H1 (cell line): ENCODE results near the gene CITED4. TPM values are rescaled to one million over a fixed set of nuclear protein-coding genes. Genes with fewer than 3 reads are reported as not detected.

ENCODE experiments used
- CTCF ChIA-PET: fragments of 300-600 bp; sonication (Branson Sonifier 250); formaldehyde crosslinking; loops from one replicate; lab custom pipeline; 2021; ENCODE audit not compliant: partially characterized antibody; lab: Charles Lee
- POLR2A ChIA-PET: fragments of 300-600 bp; sonication (Branson Sonifier 250); formaldehyde crosslinking; loops from one replicate; lab custom pipeline; 2021; ENCODE audit warnings: inconsistent platforms; ENCODE audit not compliant: partially characterized antibody; lab: Charles Lee
- DNase-seq, 2 experiments: peaks; one replicate each; pipeline versions ENCODE4 v3.0.0 to v3.0.0-alpha.2; 2010 to 2022; ENCODE audit warnings: low spot score in 2 of 2, low read depth in 1 of 2, mixed read lengths in 1 of 2
- FAIRE-seq: peaks from 2 replicates; lab custom pipeline; 2011; peaks lifted over from hg19 to GRCh38; lab: Jason Lieb, UNC
- H2AFZ ChIP-seq: 2 replicates; pipeline ENCODE4 v1.8.1; 2012; ENCODE audit warnings: low read length, inconsistent platforms
- H2AK5ac ChIP-seq: 2 replicates; pipeline ENCODE4 v1.6.1; 2013; ENCODE audit warnings: low read depth, low read length
- H2BK120ac ChIP-seq: replicated peaks from 2 replicates; pipeline ENCODE3; 2013; ENCODE audit warnings: low read depth, low read length, inconsistent platforms
- H2BK12ac ChIP-seq: 2 replicates; pipeline ENCODE4 v1.6.1; 2013; ENCODE audit warnings: low read depth, low read length
- H2BK15ac ChIP-seq: 2 replicates; pipeline ENCODE4 v1.6.1; 2013; ENCODE audit warnings: low read length
- H2BK20ac ChIP-seq: 2 replicates; pipeline ENCODE4 v1.6.1; 2013; ENCODE audit warnings: low read length
- H2BK5ac ChIP-seq: 2 replicates; pipeline ENCODE4 v1.6.1; 2013; ENCODE audit warnings: low read depth, low read length
- H3K14ac ChIP-seq: 2 replicates; pipeline ENCODE4 v1.6.1; 2013; ENCODE audit warnings: inconsistent platforms; ENCODE audit not compliant: insufficient read length
- H3K18ac ChIP-seq: 2 replicates; pipeline ENCODE4 v1.6.1; 2013; ENCODE audit warnings: low read length; ENCODE audit errors: extremely low read depth
- H3K23ac ChIP-seq: 2 replicates; pipeline ENCODE4 v1.6.1; 2013; ENCODE audit warnings: inconsistent platforms; ENCODE audit not compliant: insufficient read length
- H3K23me2 ChIP-seq: 2 replicates; pipeline ENCODE4 v1.6.1; 2013; ENCODE audit warnings: low read depth, low read length
- H3K27ac ChIP-seq: 2 replicates; pipeline ENCODE4 v1.6.1; 2011; ENCODE audit warnings: low read depth, low read length, inconsistent platforms
- H3K27me3 ChIP-seq, 4 experiments: replicated peaks in 1 of 4; 1 replicate in 1 of 4; 2 replicates in 3 of 4; pipeline versions ENCODE4 v1.6.1 to v1.8.1; 2011 to 2013; ENCODE audit warnings: low read length in 3 of 4, mild to moderate bottlenecking in 3 of 4, inconsistent platforms in 2 of 4, mixed read lengths in 2 of 4, moderate library complexity in 1 of 4; ENCODE audit not compliant: control insufficient read depth in 3 of 4, insufficient read depth in 3 of 4; ENCODE audit errors: extremely low read depth in 1 of 4
- H3K36me3 ChIP-seq, 4 experiments: 2 replicates each; pipeline versions ENCODE4 v1.6.1 to v1.8.1; 2011 to 2013; ENCODE audit warnings: mild to moderate bottlenecking in 4 of 4, low read length in 3 of 4, moderate library complexity in 2 of 4, control low read depth in 1 of 4, inconsistent platforms in 1 of 4; ENCODE audit not compliant: insufficient read depth in 4 of 4, control insufficient read depth in 2 of 4
- H3K4ac ChIP-seq: replicated peaks from 2 replicates; pipeline ENCODE3; 2013; ENCODE audit warnings: low read length, low read depth, mixed read lengths, inconsistent platforms; ENCODE audit not compliant: insufficient read length
- H3K4me1 ChIP-seq, 4 experiments: replicated peaks in 1 of 4; 1 replicate in 1 of 4; 2 replicates in 3 of 4; pipeline versions ENCODE4 v1.6.1 to v1.8.1; 2011 to 2013; ENCODE audit warnings: low read length in 3 of 4, inconsistent platforms in 2 of 4, mixed read lengths in 1 of 4; ENCODE audit not compliant: insufficient read depth in 4 of 4, control insufficient read depth in 3 of 4
- H3K4me2 ChIP-seq, 2 experiments: 2 replicates each; pipeline versions ENCODE4 v1.6.1 to v1.8.1; 2011 to 2013; ENCODE audit warnings: low read depth in 2 of 2, low read length in 2 of 2, control low read depth in 1 of 2, inconsistent platforms in 1 of 2, mild to moderate bottlenecking in 1 of 2; ENCODE audit not compliant: insufficient read depth in 1 of 2
- H3K4me3 ChIP-seq, 4 experiments: fragments of 200-600, 300-600 bp in 1 of 4; sonication (generic), shearing (Covaris generic), sonication (Bioruptor Twin) in 1 of 4; 2 replicates each; pipeline versions ENCODE4 v1.5.1 to v1.8.1; 2011 to 2016; ENCODE audit warnings: low read length in 4 of 4, low read depth in 3 of 4, control low read depth in 2 of 4, inconsistent platforms in 2 of 4, mild to moderate bottlenecking in 2 of 4, mixed read lengths in 1 of 4, moderate library complexity in 1 of 4; ENCODE audit not compliant: insufficient read depth in 2 of 4; ENCODE audit errors: extremely low read depth in 1 of 4
- H3K56ac ChIP-seq: replicated peaks from 2 replicates; pipeline ENCODE3; 2013; ENCODE audit warnings: low read depth, mild to moderate bottlenecking, mixed read lengths, low read length, inconsistent platforms; ENCODE audit not compliant: insufficient read length
- H3K79me1 ChIP-seq: 2 replicates; pipeline ENCODE4 v1.6.1; 2013; ENCODE audit warnings: low read depth, low read length, control low read depth
- H3K79me2 ChIP-seq, 2 experiments: 2 replicates each; pipeline versions ENCODE4 v1.6.1 to v1.8.1; 2012 to 2013; ENCODE audit warnings: low read length in 2 of 2, mild to moderate bottlenecking in 2 of 2, inconsistent platforms in 1 of 2; ENCODE audit not compliant: insufficient read depth in 2 of 2, control insufficient read depth in 1 of 2
- H3K9ac ChIP-seq, 4 experiments: replicated peaks in 1 of 4; 1 replicate in 1 of 4; 2 replicates in 3 of 4; pipeline versions ENCODE4 v1.6.1 to v1.8.1; 2011 to 2013; ENCODE audit warnings: low read depth in 3 of 4, low read length in 3 of 4, control low read depth in 2 of 4, mild to moderate bottlenecking in 2 of 4, moderate library complexity in 2 of 4, inconsistent platforms in 1 of 4; ENCODE audit errors: extremely low read depth in 1 of 4
- H3K9me3 ChIP-seq, 2 experiments: 2 replicates each; pipeline versions ENCODE4 v1.6.1 to v1.8.1; 2012 to 2013; ENCODE audit warnings: mild to moderate bottlenecking in 2 of 2, moderate library complexity in 2 of 2, control low read depth in 1 of 2, inconsistent platforms in 1 of 2, low read depth in 1 of 2, low read length in 1 of 2, mixed read lengths in 1 of 2; ENCODE audit not compliant: insufficient read depth in 2 of 2
- H4K20me1 ChIP-seq, 2 experiments: replicated peaks in 1 of 2; 2 replicates each; pipeline versions ENCODE3 to v1.8.1; 2011 to 2013; ENCODE audit warnings: inconsistent platforms in 2 of 2, low read length in 2 of 2, mild to moderate bottlenecking in 1 of 2; ENCODE audit not compliant: insufficient read depth in 2 of 2, control insufficient read depth in 1 of 2
- H4K5ac ChIP-seq: 2 replicates; pipeline ENCODE4 v1.6.1; 2013; ENCODE audit warnings: low read length, low read depth, mixed read lengths, inconsistent platforms; ENCODE audit not compliant: insufficient read length
- H4K8ac ChIP-seq: 2 replicates; pipeline ENCODE4 v1.8.0; 2013; ENCODE audit warnings: mild to moderate bottlenecking, moderate library complexity, low read length, inconsistent platforms; ENCODE audit not compliant: insufficient read depth; ENCODE audit errors: extremely low read depth
- H4K91ac ChIP-seq: replicated peaks from 2 replicates; pipeline ENCODE3; 2013; ENCODE audit warnings: low read length, mixed read lengths, inconsistent platforms; ENCODE audit not compliant: insufficient read length
- CHD1 ChIP-seq: IDR thresholded peaks from 2 replicates; pipeline ENCODE4 v1.6.1; 2012; ENCODE audit warnings: low read depth, low read length, improper control_type of control experiment
- RFX5 ChIP-seq: IDR thresholded peaks from 2 replicates; pipeline ENCODE4 v1.6.1; 2011; ENCODE audit warnings: low read depth, low read length, improper control_type of control experiment, borderline replicate concordance
- SP1 ChIP-seq: IDR thresholded peaks from 2 replicates; pipeline ENCODE4 v1.6.1; 2011; ENCODE audit warnings: low read depth, low read length
- TAF1 ChIP-seq: IDR thresholded peaks from 2 replicates; pipeline ENCODE4 v1.6.1; 2011; ENCODE audit warnings: mild to moderate bottlenecking, low read depth, low read length
- WGBS, 2 experiments: shearing (Covaris generic) in 1 of 2; methylation state at CpG; one replicate each; pipeline versions ENCODE4 v1.1.6 to v1.1.7; 2013 to 2015; ENCODE audit warnings: low lambda C conversion rate in 2 of 2, mixed read lengths in 2 of 2, inconsistent platforms in 1 of 2, low coverage in 1 of 2, missing lambda C conversion rate in 1 of 2; ENCODE audit not compliant: insufficient replicate concordance in 2 of 2, insufficient coverage in 1 of 2, insufficient read length in 1 of 2; ENCODE audit errors: extremely low coverage in 1 of 2, missing lambda C conversion rate in 1 of 2; 5-methylcytosine and 5-hydroxymethylcytosine counted together
- polyA plus RNA-seq, 7 experiments: library from polyadenylated mRNA; depleted of rRNA in 3 of 7; stranded (reverse) in 5 of 7; unstranded in 2 of 7; fragments of >200 nt in 5 of 7; fragments of 200-250 nt in 2 of 7; gene quantifications; 1 replicate in 5 of 7; 2 replicates in 1 of 7; 4 replicates in 1 of 7; pipeline versions ENCODE4 v1.2.1 to v1.2.3, GENCODE V29; 2011 to 2013; ENCODE audit warnings: missing spikeins in 2 of 7, mixed read lengths in 2 of 7
- total RNA-seq: library from RNA; stranded (reverse); fragmentation: NEBNext Ultra II Directional; extraction: Animal tissue kit (Norgen Biotek cat#: 25700); gene quantifications from 2 replicates; pipeline ENCODE4 v1.2.1, GENCODE V29; 2021

CITED4 gene
- total and polyA plus RNA-seq, 2 of the 8 experiments (the other 6 are each of a cell fraction or from before 2014, with no cell fraction given) = 5.4 to 16.3 TPM

DNA sequence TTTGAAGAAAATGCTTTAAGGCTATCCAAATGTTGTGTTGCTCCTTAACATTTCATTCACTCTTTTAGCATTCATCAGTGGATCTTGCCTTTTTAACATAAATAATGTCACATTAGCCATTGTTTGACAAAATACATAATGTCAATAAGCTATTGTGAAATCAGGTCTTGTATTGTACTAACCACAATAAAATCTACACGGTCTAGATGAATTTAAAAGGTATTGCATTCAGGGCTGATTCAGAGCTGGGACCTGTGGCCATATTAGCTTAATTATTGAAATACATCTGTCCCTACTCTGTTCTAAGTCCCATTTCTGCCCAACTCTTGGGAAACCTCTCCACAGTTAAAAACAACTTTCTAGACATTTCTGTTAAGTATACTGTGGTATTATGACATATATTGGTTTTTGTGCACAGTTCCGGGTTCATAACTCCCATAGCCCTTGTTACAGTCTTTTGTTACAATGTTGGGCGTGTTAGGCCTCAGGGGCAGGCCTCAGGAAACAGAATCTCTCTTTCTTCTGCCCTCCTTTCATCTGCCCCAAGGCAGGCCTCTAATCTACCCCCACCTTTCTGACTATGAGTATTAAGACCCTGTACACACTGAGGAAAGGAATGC lies 44.7 kb upstream of the CITED4 start:
- no peaks in the 10 kb centered on the region for H4K20me1 ChIP-seq
- ChIA-PET POLR2A (no interaction called here), CTCF (interaction anchor here (0.9 to 1.4 kb wide), 4 partner anchors 10 to 54 kb away, joined by 3 to 4 read pairs (median 4); no protein-coding TSS in a partner anchor)
- H3K79me2 ChIP-seq = no peaks in the 10 kb centered on the region
- no peak overlapping the region for H2BK20ac ChIP-seq
- no peak overlapping the region for H3K4me3 ChIP-seq
- no peaks in the 10 kb centered on the region for H3K79me1 ChIP-seq
- H3K14ac ChIP-seq = no peak overlapping the region
- no peak overlapping the region for H2AK5ac ChIP-seq
- no peak overlapping the region for H3K4me2 ChIP-seq
- WGBS, 2 experiments = 87% methylated on average over 3 of the region's 3 CpGs; no CpG with 5 or more reads in 1 of the 2 experiments
- H3K36me3 ChIP-seq = no peaks in the 10 kb centered on the region
- H4K5ac ChIP-seq = no peak overlapping the region
- no peak overlapping the region for H2BK120ac ChIP-seq
- TF ChIP-seq RFX5 (no peak), SP1 (no peak), CHD1 (no peak), TAF1 (no peak)
- H4K91ac ChIP-seq = no peak overlapping the region
- no peak overlapping the region for H3K23ac ChIP-seq
- no peaks in the 10 kb centered on the region for H3K27me3 ChIP-seq
- no peaks in the 10 kb centered on the region for H3K4me1 ChIP-seq
- no peaks in the 10 kb centered on the region for H3K23me2 ChIP-seq
- no peak overlapping the region for H2BK12ac ChIP-seq
- no peak overlapping the region for H4K8ac ChIP-seq
- no peak overlapping the region for H3K56ac ChIP-seq
- H2AFZ ChIP-seq = no peak overlapping the region
- no peak overlapping the region for H2BK5ac ChIP-seq
- DNase-seq (no peak), FAIRE-seq (no peak)
- H3K9ac ChIP-seq = no peak overlapping the region
- no peak overlapping the region for H3K18ac ChIP-seq
- no peak overlapping the region for H2BK15ac ChIP-seq
- no peaks in the 10 kb centered on the region for H3K9me3 ChIP-seq
- no peak overlapping the region for H3K27ac ChIP-seq
- H3K4ac ChIP-seq = no peak overlapping the region
